H1 (cell line): ENCODE data around the gene TOP2B. TPM values are rescaled to one million over a fixed set of nuclear protein-coding genes. Genes with fewer than 3 reads are reported as not detected.

Experiments used
- EGR1 ChIP-seq: IDR thresholded peaks from 2 replicates; pipeline ENCODE4 v1.6.1; 2011; ENCODE audit warnings: low read depth, low read length, borderline replicate concordance
- polyA plus RNA-seq, 7 experiments: library from polyadenylated mRNA; depleted of rRNA in 3 of 7; stranded (reverse) in 5 of 7; unstranded in 2 of 7; fragments of >200 nt in 5 of 7; fragments of 200-250 nt in 2 of 7; gene quantifications; 1 replicate in 5 of 7; 2 replicates in 1 of 7; 4 replicates in 1 of 7; pipeline versions ENCODE4 v1.2.1 to v1.2.3, GENCODE V29; 2011 to 2013; ENCODE audit warnings: missing spikeins in 2 of 7, mixed read lengths in 2 of 7
- total RNA-seq: library from RNA; stranded (reverse); fragmentation: NEBNext Ultra II Directional; extraction: Animal tissue kit (Norgen Biotek cat#: 25700); gene quantifications from 2 replicates; pipeline ENCODE4 v1.2.1, GENCODE V29; 2021

TOP2B gene
- total and polyA plus RNA-seq, 2 of the 8 experiments (the other 6 are each of a cell fraction or from before 2014, with no cell fraction given), result 34.9 to 206 TPM

GRCh38 chr3:25563601-25564000 is 101.1 kb downstream of the TOP2B start (continued):
- no peak for TF ChIP-seq EGR1
